Endothelial cell of umbilical vein (primary cell): Measurements from ENCODE around the gene ZDHHC3. TPM values are rescaled to one million over a fixed set of nuclear protein-coding genes. Genes with fewer than 3 reads are reported as not detected.

Experiments used
- BruUV-seq: library from RNA; stranded (reverse); fragments of 400-500 nt; replicated peaks from 2 replicates; lab custom pipeline; 2021; lab: Mats Ljungman, UMichigan
- CTCF ChIA-PET: fragments of 300-600, 350-600 bp; sonication (Branson Sonifier 250); formaldehyde crosslinking; loops from one replicate; lab custom pipeline; 2021; ENCODE audit warnings: antibody characterized with exemption, inconsistent platforms; lab: Charles Lee
- POLR2A ChIA-PET: fragments of 300-600, 350-600 bp; sonication (Branson Sonifier 250); formaldehyde crosslinking; loops from one replicate; lab custom pipeline; 2021; ENCODE audit warnings: antibody characterized with exemption, inconsistent platforms; lab: Charles Lee
- DNase-seq: peaks from one replicate; pipeline ENCODE4 v3.0.0-alpha.2; 2011; ENCODE audit warnings: low read depth, low spot score
- FAIRE-seq: peaks from 2 replicates; lab custom pipeline; 2011; peaks lifted over from hg19 to GRCh38; lab: Jason Lieb, UNC
- H2AFZ ChIP-seq: 2 replicates; pipeline ENCODE4 v1.6.0; 2012; ENCODE audit warnings: low read depth, low read length, control low read depth, inconsistent platforms
- H3K27ac ChIP-seq: 2 replicates; pipeline ENCODE4 v1.5.1; 2011; ENCODE audit warnings: low read depth, mild to moderate bottlenecking, control low read depth, low read length, moderate library complexity; ENCODE audit not compliant: insufficient read depth
- H3K27me3 ChIP-seq, 2 experiments: 2 replicates each; pipeline versions ENCODE4 v1.6.0 to v1.6.1; 2011; ENCODE audit warnings: low read length in 2 of 2, mixed read lengths in 1 of 2; ENCODE audit not compliant: control insufficient read depth in 2 of 2, insufficient read depth in 2 of 2
- H3K36me3 ChIP-seq, 2 experiments: 2 replicates in 1 of 2; 3 replicates in 1 of 2; pipeline ENCODE4 v1.5.1; 2011; ENCODE audit warnings: low read length in 2 of 2, mild to moderate bottlenecking in 1 of 2, moderate library complexity in 1 of 2; ENCODE audit not compliant: control insufficient read depth in 2 of 2, insufficient read depth in 2 of 2; ENCODE audit errors: extremely low read depth in 1 of 2
- H3K4me1 ChIP-seq: 3 replicates; pipeline ENCODE4 v1.5.1; 2011; ENCODE audit warnings: mild to moderate bottlenecking, low read length; ENCODE audit not compliant: control insufficient read depth, insufficient read depth; ENCODE audit errors: extremely low read depth
- H3K4me2 ChIP-seq: 2 replicates; pipeline ENCODE4 v1.6.1; 2011; ENCODE audit warnings: low read length, control low read depth, mixed read lengths; ENCODE audit not compliant: insufficient read depth
- H3K4me3 ChIP-seq, 3 experiments: fragments of 200-600 bp in 1 of 3; sonication (generic), shearing (Covaris generic) in 1 of 3; replicated peaks in 1 of 3; 2 replicates each; pipeline ENCODE4 v1.5.1; 2011 to 2016; ENCODE audit warnings: control low read depth in 3 of 3, low read length in 3 of 3, mild to moderate bottlenecking in 2 of 3, inconsistent platforms in 1 of 3, low read depth in 1 of 3, moderate library complexity in 1 of 3; ENCODE audit not compliant: insufficient read depth in 1 of 3
- H3K79me2 ChIP-seq: 2 replicates; pipeline ENCODE4 v1.6.0; 2012; ENCODE audit warnings: low read length, inconsistent platforms; ENCODE audit not compliant: control insufficient read depth, insufficient read depth
- H3K9ac ChIP-seq: replicated peaks from 2 replicates; pipeline ENCODE3; 2011; ENCODE audit warnings: low read length, control low read depth; ENCODE audit not compliant: insufficient read depth; ENCODE audit errors: extremely low read depth
- H3K9me1 ChIP-seq: replicated peaks from 3 replicates; pipeline ENCODE4 v1.6.0; 2011; ENCODE audit warnings: mild to moderate bottlenecking, low read length; ENCODE audit not compliant: control insufficient read depth, insufficient read depth; ENCODE audit errors: extremely low read depth
- H3K9me3 ChIP-seq: replicated peaks from 2 replicates; pipeline ENCODE4 v1.5.1; 2012; ENCODE audit warnings: low read length, inconsistent platforms; ENCODE audit not compliant: control insufficient read depth, insufficient read depth
- H4K20me1 ChIP-seq: replicated peaks from 2 replicates; pipeline ENCODE3; 2011; ENCODE audit warnings: mild to moderate bottlenecking, low read length; ENCODE audit not compliant: control insufficient read depth, insufficient read depth; ENCODE audit errors: extremely low read depth
- CTCF ChIP-seq, 2 donors: IDR thresholded peaks; 1 replicate in 1 of 2; 2 replicates in 1 of 2; pipeline ENCODE4 v1.5.1; 2011; ENCODE audit warnings: low read length in 2 of 2, mild to moderate bottlenecking in 2 of 2, moderate library complexity in 2 of 2, control low read depth in 1 of 2, inconsistent platforms in 1 of 2, low read depth in 1 of 2; ENCODE audit not compliant: insufficient read depth in 1 of 2; ENCODE audit errors: extremely low read depth in 1 of 2
- EZH2 ChIP-seq: IDR thresholded peaks from 2 replicates; pipeline ENCODE4 v1.6.1; 2012; ENCODE audit warnings: borderline replicate concordance, low read depth, mild to moderate bottlenecking, moderate library complexity, low read length, inconsistent platforms; ENCODE audit not compliant: severe bottlenecking
- FOS ChIP-seq: IDR thresholded peaks from 2 replicates; pipeline ENCODE4 v1.6.1; 2011; ENCODE audit warnings: mild to moderate bottlenecking, low read length, moderate library complexity, borderline replicate concordance; ENCODE audit not compliant: insufficient read depth
- GATA2 ChIP-seq: IDR thresholded peaks from 2 replicates; pipeline ENCODE4 v1.7.0; 2011; ENCODE audit warnings: low read depth, mild to moderate bottlenecking, moderate library complexity, mixed read lengths, low read length; ENCODE audit not compliant: insufficient read length, insufficient read depth
- JUN ChIP-seq: IDR thresholded peaks from 2 replicates; pipeline ENCODE4 v1.6.1; 2011; ENCODE audit warnings: borderline replicate concordance, low read depth; ENCODE audit not compliant: insufficient read length, insufficient read depth
- MYC ChIP-seq: IDR thresholded peaks from one replicate; pipeline ENCODE4 v1.6.1; 2011; ENCODE audit warnings: mild to moderate bottlenecking, low read depth, low read length
- POLR2A ChIP-seq: IDR thresholded peaks from 2 replicates; pipeline ENCODE4 v1.6.1; 2012; ENCODE audit warnings: low read depth, mild to moderate bottlenecking, control low read depth, low read length
- POLR2AphosphoS5 ChIP-seq: IDR thresholded peaks from 2 replicates; pipeline ENCODE4 v1.6.1; 2012; ENCODE audit warnings: low read depth, mild to moderate bottlenecking, control low read depth, low read length, moderate library complexity; ENCODE audit not compliant: insufficient read depth
- dilution Hi-C: fragments of 300-500 bp; cut with MboI; formaldehyde crosslinking; loops from one replicate; pipeline ENCODE4 v1.15.0; 2019; ENCODE audit warnings: low sequenced_read_pairs; ENCODE audit not compliant: extremely low pct_ligation_motif_present
- intact Hi-C: fragments of 100-400 bp; cut with micrococcal nuclease; formaldehyde crosslinking; loops from one replicate; pipeline ENCODE4 v1.10.0; 2022
- polyA plus RNA-seq, 4 experiments: library from polyadenylated mRNA; depleted of rRNA in 3 of 4; stranded (reverse) in 3 of 4; unstranded in 1 of 4; fragments of >200 nt; gene quantifications; 2 replicates each; pipeline versions ENCODE4 v1.2.1 to v1.2.3, GENCODE V29; 2011 to 2012; ENCODE audit warnings: missing spikeins in 1 of 4
- total RNA-seq: library from RNA; stranded (reverse); gene quantifications from 2 replicates; pipeline ENCODE4 v1.2.3, GENCODE V29; 2021
- TF ChIP-seq, protein P1 (sequence below): IDR thresholded peaks from 2 replicates; pipeline ENCODE4 v1.6.1; 2011; ENCODE audit not compliant: insufficient read depth, insufficient read length

The ZDHHC3 gene
- total and polyA plus RNA-seq, 2 donors (not counting 3 experiments of a cell fraction or from before 2014, with no cell fraction given): 62.4 to 97.1 TPM

DNA sequence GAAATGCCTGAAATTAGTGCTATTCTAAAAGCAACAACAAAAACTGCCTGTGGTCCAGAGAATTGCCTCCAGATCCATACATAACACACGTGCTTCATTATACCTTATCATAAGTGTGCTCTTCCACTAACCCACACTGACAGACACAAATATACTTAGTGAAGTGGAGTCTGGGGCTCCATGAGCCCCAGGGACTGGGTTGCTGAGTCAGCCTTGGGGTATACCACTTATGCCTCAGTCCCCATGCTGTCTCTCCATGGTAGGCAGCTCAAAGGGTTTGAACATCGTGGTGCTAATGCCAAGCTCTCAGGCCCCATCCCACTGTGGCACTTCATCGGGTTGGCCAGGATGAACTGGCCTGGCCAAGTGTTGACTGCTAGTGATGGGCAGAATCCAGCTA lies 10.8 kb downstream of the ZDHHC3 start:
- H3K9me3 ChIP-seq: no peaks in the 10 kb centered on the region
- POLR2A ChIA-PET: no interaction called here
- H3K4me2 ChIP-seq: no peak overlapping the region
- H3K79me2 ChIP-seq: peaks cover 33% of the 10 kb centered on the region
- H3K27ac ChIP-seq: no peak overlapping the region
- peaks cover 3% of the 10 kb centered on the region for H3K4me1 ChIP-seq
- DNase-seq (no peak), FAIRE-seq (no peak)
- dilution Hi-C loops: no loop called here
- CTCF ChIA-PET: no interaction called here
- H2AFZ ChIP-seq: no peak overlapping the region
- intact Hi-C loops: no loop called here
- no peak overlapping the region for H3K9ac ChIP-seq
- no peak overlapping the region for H3K4me3 ChIP-seq
- no TSS peak for BruUV-seq
- no peaks in the 10 kb centered on the region for H3K27me3 ChIP-seq
- H4K20me1 ChIP-seq: no peaks in the 10 kb centered on the region
- H3K36me3 ChIP-seq: no peaks in the 10 kb centered on the region
- TF ChIP-seq, protein P1, sequence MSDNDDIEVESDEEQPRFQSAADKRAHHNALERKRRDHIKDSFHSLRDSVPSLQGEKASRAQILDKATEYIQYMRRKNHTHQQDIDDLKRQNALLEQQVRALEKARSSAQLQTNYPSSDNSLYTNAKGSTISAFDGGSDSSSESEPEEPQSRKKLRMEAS: no peak
- TF ChIP-seq JUN (no peak), GATA2 (no peak), POLR2A (no peak), POLR2AphosphoS5 (no peak), EZH2 (no peak), MYC (no peak), CTCF (IDR thresholded peaks at IDR 0.05; ENCODE audit: extremely low read depth in 1 of 2, insufficient read depth in 1 of 2, low read depth in 1 of 2, low read length in 2 of 2) (no peak), FOS (no peak)
- no peaks in the 10 kb centered on the region for H3K9me1 ChIP-seq
